HepG2 (cell line): ENCODE results near the gene TRAP1. TPM values are rescaled to one million over a fixed set of nuclear protein-coding genes. Genes with fewer than 3 reads are reported as not detected.
A peak's percentile ranks its signal among the peaks of the same experiment; 100 is the strongest.

Experiments used
- ATAC-seq: fragments of 200-7000 bp; cut with Tn5 transposase; 3 replicates; pipeline ENCODE4 v1.9.1; 2020; ENCODE audit warnings: mild to moderate bottlenecking, moderate library complexity
- BruUV-seq: library from RNA; stranded (reverse); fragments of 400-500 nt; replicated peaks from 2 replicates; lab custom pipeline; 2021; lab: Mats Ljungman, UMichigan
- CTCF ChIA-PET: fragments of 300-600 bp; formaldehyde crosslinking; extraction: SDS; loops from one replicate; lab custom pipeline; 2021; ENCODE audit warnings: low total read pairs, inconsistent platforms, low intra/inter-chr PET ratio; lab: Yijun Ruan, JAX
- POLR2A ChIA-PET: fragments of 350-600 bp; sonication (Branson Sonifier 250); formaldehyde crosslinking; loops from one replicate; lab custom pipeline; 2020; ENCODE audit warnings: antibody characterized with exemption, inconsistent platforms; lab: Yijun Ruan, JAX
- DNase-seq: peaks from one replicate; pipeline ENCODE4 v3.0.0-alpha.2; 2015; ENCODE audit warnings: low spot score
- FAIRE-seq: peaks from 3 replicates; lab custom pipeline; 2011; peaks lifted over from hg19 to GRCh38; lab: Jason Lieb, UNC
- H2AFZ ChIP-seq: one replicate; pipeline ENCODE4 v1.6.1; 2011; ENCODE audit warnings: low read length, inconsistent platforms
- H3K27ac ChIP-seq: fragments of 300-600 bp; 3 replicates; pipeline ENCODE4 v1.8.0; 2011; ENCODE audit warnings: mixed run types, mild to moderate bottlenecking, mixed read lengths, low read length, inconsistent platforms; ENCODE audit not compliant: insufficient read depth; ENCODE audit errors: extremely low read length
- H3K27me3 ChIP-seq, 2 experiments: fragments of 200-600 bp in 1 of 2; 2 replicates in 1 of 2; 3 replicates in 1 of 2; pipeline versions ENCODE4 v1.6.0 to v1.8.0; 2011; ENCODE audit warnings: low read length in 2 of 2, mild to moderate bottlenecking in 2 of 2, moderate library complexity in 2 of 2, inconsistent platforms in 1 of 2; ENCODE audit not compliant: insufficient read depth in 2 of 2, control insufficient read depth in 1 of 2
- H3K36me3 ChIP-seq, 2 experiments: fragments of 200-600 bp in 1 of 2; replicated peaks in 1 of 2; 2 replicates in 1 of 2; 3 replicates in 1 of 2; pipeline versions ENCODE4 v1.5.1 to v1.8.0; 2011; ENCODE audit warnings: low read length in 2 of 2, inconsistent platforms in 1 of 2; ENCODE audit not compliant: insufficient read depth in 2 of 2, control insufficient read depth in 1 of 2
- H3K4me1 ChIP-seq: 2 replicates; pipeline ENCODE4 v1.5.1; 2012; ENCODE audit warnings: low read length, inconsistent platforms; ENCODE audit not compliant: insufficient read depth
- H3K4me2 ChIP-seq: 2 replicates; pipeline ENCODE4 v1.6.0; 2011; ENCODE audit warnings: low read depth, low read length, inconsistent platforms
- H3K4me3 ChIP-seq, 3 experiments: fragments of 200-600 bp in 1 of 3; sonication (generic), shearing (Covaris generic) in 1 of 3; replicated peaks in 1 of 3; 2 replicates each; pipeline ENCODE4 v1.5.1; 2011 to 2016; ENCODE audit warnings: low read length in 3 of 3, inconsistent platforms in 2 of 3, low read depth in 2 of 3, mild to moderate bottlenecking in 2 of 3, control low read depth in 1 of 3, mixed read lengths in 1 of 3; ENCODE audit not compliant: insufficient read depth in 1 of 3
- H3K79me2 ChIP-seq: one replicate; pipeline ENCODE4 v1.6.1; 2011; ENCODE audit warnings: low read length, inconsistent platforms; ENCODE audit not compliant: insufficient read depth
- H3K9ac ChIP-seq: 2 replicates; pipeline ENCODE4 v1.6.0; 2011; ENCODE audit warnings: mild to moderate bottlenecking, low read depth, low read length, inconsistent platforms; ENCODE audit not compliant: insufficient read depth
- H3K9me3 ChIP-seq: 2 replicates; pipeline ENCODE4 v1.5.1; 2012; ENCODE audit warnings: mild to moderate bottlenecking, low read length
- H4K20me1 ChIP-seq: 2 replicates; pipeline ENCODE4 v1.6.0; 2011; ENCODE audit warnings: inconsistent platforms, mild to moderate bottlenecking, low read length, moderate library complexity; ENCODE audit not compliant: insufficient read depth
- ARID2 ChIP-seq: sonication (generic); formaldehyde crosslinking; IDR thresholded peaks from 2 replicates; pipeline ENCODE4 v1.8.1; 2022; ENCODE audit warnings: mild to moderate bottlenecking, missing genetic modification reagents, borderline replicate concordance
- ARNT ChIP-seq: fragments of 450-650 bp; IDR thresholded peaks from 2 replicates; pipeline ENCODE4 v1.6.1; 2017
- FOXA1 ChIP-seq, 2 experiments: fragments of 450-650 bp in 1 of 2; sonication (generic) in 1 of 2; formaldehyde crosslinking in 1 of 2; IDR thresholded peaks; 2 replicates each; pipeline versions ENCODE4 v1.4.0 to v1.6.1; 2016 to 2020; ENCODE audit warnings: missing genetic modification reagents in 1 of 2
- FOXA3 ChIP-seq: IDR thresholded peaks from 2 replicates; pipeline ENCODE4 v1.6.1; 2016; ENCODE audit warnings: missing genetic modification reagents, missing compliant biosample characterization
- KDM5B ChIP-seq: sonication (generic); formaldehyde crosslinking; IDR thresholded peaks from 2 replicates; pipeline ENCODE4 v1.4.0; 2020; ENCODE audit warnings: missing genetic modification reagents, mild to moderate bottlenecking, borderline replicate concordance
- NFE2 ChIP-seq: sonication (generic); formaldehyde crosslinking; IDR thresholded peaks from 2 replicates; pipeline ENCODE4 v1.4.0; 2020; ENCODE audit warnings: missing genetic modification reagents
- ZNF292 ChIP-seq: sonication (generic); formaldehyde crosslinking; IDR thresholded peaks from 2 replicates; pipeline ENCODE4 v1.8.1; 2022; ENCODE audit warnings: mild to moderate bottlenecking, low read depth, missing genetic modification reagents, borderline replicate concordance
- ZNF331 ChIP-seq: sonication (generic); formaldehyde crosslinking; IDR thresholded peaks from 2 replicates; pipeline ENCODE4 v1.4.0; 2020; ENCODE audit warnings: missing genetic modification reagents
- ZNF564 ChIP-seq: sonication (generic); formaldehyde crosslinking; IDR thresholded peaks from 2 replicates; pipeline ENCODE4 v1.8.1; 2023; ENCODE audit warnings: mild to moderate bottlenecking, missing genetic modification reagents
- ZNF570 ChIP-seq: sonication (generic); formaldehyde crosslinking; IDR thresholded peaks from 2 replicates; pipeline ENCODE4 v1.4.0; 2020; ENCODE audit warnings: mild to moderate bottlenecking, missing genetic modification reagents, borderline replicate concordance
- ZNF577 ChIP-seq: sonication (generic); formaldehyde crosslinking; IDR thresholded peaks from 2 replicates; pipeline ENCODE4 v1.4.0; 2020; ENCODE audit warnings: mild to moderate bottlenecking, low read depth, missing genetic modification reagents, borderline replicate concordance
- WGBS: methylation state at CpG from one replicate; pipeline ENCODE4 v1.1.6; 2017; ENCODE audit warnings: low lambda C conversion rate; 5-methylcytosine and 5-hydroxymethylcytosine counted together
- in situ Hi-C: cut with HindIII; loops from 2 replicates; pipeline ENCODE4 v1.10.0; 2017; ENCODE audit warnings: low pct_unique_long_range_greater_than_20kb; ENCODE audit not compliant: extremely low pct_ligation_motif_present
- intact Hi-C: fragments of 100-400 bp; cut with micrococcal nuclease; formaldehyde crosslinking; loops from one replicate; pipeline ENCODE4 v1.10.0; 2022; ENCODE audit not compliant: unreplicated experiment
- polyA plus RNA-seq, 8 experiments: library from polyadenylated mRNA; depleted of rRNA in 3 of 8; stranded (reverse) in 7 of 8; unstranded in 1 of 8; fragments of >200 nt; fragmentation: Illumina TruSeq in 4 of 8; extraction: Trizol in 4 of 8; gene quantifications; 2 replicates each; pipeline versions ENCODE4 v1.2.1 to v1.2.3, GENCODE V29; 2011 to 2016; ENCODE audit warnings: low read depth in 4 of 8, missing spikeins in 1 of 8, mixed read lengths in 1 of 8; ENCODE audit not compliant: insufficient read depth in 1 of 8
- total RNA-seq, 5 experiments: library from RNA; depleted of rRNA; stranded (reverse); fragments of >200 nt; fragmentation: Illumina TruSeq; extraction: Trizol; gene quantifications; 2 replicates each; pipeline ENCODE4 v1.2.3, GENCODE V29; 2016; ENCODE audit warnings: low read depth in 1 of 5
- TF ChIP-seq, protein P1 (sequence below): sonication (generic); formaldehyde crosslinking; IDR thresholded peaks from 2 replicates; pipeline ENCODE4 v1.5.1; 2020; ENCODE audit warnings: missing genetic modification reagents, mild to moderate bottlenecking, borderline replicate concordance
- TF ChIP-seq, protein P2 (sequence below): sonication (generic); formaldehyde crosslinking; IDR thresholded peaks from 2 replicates; pipeline ENCODE4 v1.5.0; 2020; ENCODE audit warnings: missing genetic modification reagents
- TF ChIP-seq, protein P3 (sequence below): sonication (generic); formaldehyde crosslinking; IDR thresholded peaks from 2 replicates; pipeline ENCODE4 v1.4.0; 2020; ENCODE audit warnings: missing genetic modification reagents
- TF ChIP-seq, protein P4 (sequence below), 2 experiments: sonication (generic) in 1 of 2; formaldehyde crosslinking in 1 of 2; IDR thresholded peaks; 2 replicates each; pipeline versions ENCODE4 v1.5.1 to v1.6.1; 2011 to 2020; ENCODE audit warnings: borderline replicate concordance in 1 of 2, low read depth in 1 of 2, low read length in 1 of 2, mild to moderate bottlenecking in 1 of 2, missing genetic modification reagents in 1 of 2, moderate library complexity in 1 of 2
- TF ChIP-seq, protein P5 (sequence below): sonication (generic); formaldehyde crosslinking; IDR thresholded peaks from 2 replicates; pipeline ENCODE4 v1.5.0; 2020; ENCODE audit warnings: missing genetic modification reagents, mild to moderate bottlenecking, borderline replicate concordance

Gene TRAP1
- total and polyA plus RNA-seq, 2 of the 13 experiments (the other 11 are each of a cell fraction or from before 2014, with no cell fraction given) = 127 to 240 TPM

DNA sequence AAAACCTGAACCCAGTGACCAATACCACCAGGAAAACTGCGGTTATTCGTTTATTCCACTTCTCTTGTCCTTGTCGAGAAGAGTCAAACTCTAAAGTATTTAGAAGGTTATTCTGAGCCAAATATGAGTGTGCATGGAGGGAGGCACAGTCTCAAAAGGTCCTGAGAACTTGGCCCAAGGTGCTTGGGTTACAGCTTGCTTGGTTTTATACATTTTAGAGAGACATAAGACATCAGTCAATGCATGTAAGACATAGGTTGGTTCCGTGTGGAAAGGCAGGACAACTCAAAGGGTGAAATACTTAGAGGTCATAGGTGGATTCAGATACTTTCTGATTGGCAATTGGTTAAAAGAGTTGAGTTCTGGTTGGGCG is 681 bp upstream of the TRAP1 start:
- H3K79me2 ChIP-seq = peaks cover 39% of the 10 kb centered on the region
- ATAC-seq = no peak
- POLR2A ChIA-PET = interaction anchor here (1.3 to 9.7 kb wide), 3 partner anchors 16 to 163 kb away, joined by 3 to 144 read pairs (median 3); partner anchors contain the start of gene CREBBP
- TF ChIP-seq FOXA1 (IDR thresholded peaks at IDR 0.05) (no peak), FOXA1 (CRISPR knock-in tag; IDR thresholded peaks at IDR 0.05) (no peak), ARNT (no peak), ZNF292 (no peak), ARID2 (CRISPR knock-in tag) (0 out of 2 replicates have a peak, but pooled peaks have one; percentile 23), NFE2 (CRISPR knock-in tag) (no peak), ZNF577 (no peak), ZNF331 (CRISPR knock-in tag) (no peak), FOXA3 (CRISPR knock-in tag) (no peak), ZNF570 (CRISPR knock-in tag) (no peak), KDM5B (CRISPR knock-in tag) (no peak), ZNF564 (CRISPR knock-in tag) (no peak)
- TF ChIP-seq, protein P1, sequence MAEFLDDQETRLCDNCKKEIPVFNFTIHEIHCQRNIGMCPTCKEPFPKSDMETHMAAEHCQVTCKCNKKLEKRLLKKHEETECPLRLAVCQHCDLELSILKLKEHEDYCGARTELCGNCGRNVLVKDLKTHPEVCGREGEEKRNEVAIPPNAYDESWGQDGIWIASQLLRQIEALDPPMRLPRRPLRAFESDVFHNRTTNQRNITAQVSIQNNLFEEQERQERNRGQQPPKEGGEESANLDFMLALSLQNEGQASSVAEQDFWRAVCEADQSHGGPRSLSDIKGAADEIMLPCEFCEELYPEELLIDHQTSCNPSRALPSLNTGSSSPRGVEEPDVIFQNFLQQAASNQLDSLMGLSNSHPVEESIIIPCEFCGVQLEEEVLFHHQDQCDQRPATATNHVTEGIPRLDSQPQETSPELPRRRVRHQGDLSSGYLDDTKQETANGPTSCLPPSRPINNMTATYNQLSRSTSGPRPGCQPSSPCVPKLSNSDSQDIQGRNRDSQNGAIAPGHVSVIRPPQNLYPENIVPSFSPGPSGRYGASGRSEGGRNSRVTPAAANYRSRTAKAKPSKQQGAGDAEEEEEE = no peak
- TF ChIP-seq, protein P2, sequence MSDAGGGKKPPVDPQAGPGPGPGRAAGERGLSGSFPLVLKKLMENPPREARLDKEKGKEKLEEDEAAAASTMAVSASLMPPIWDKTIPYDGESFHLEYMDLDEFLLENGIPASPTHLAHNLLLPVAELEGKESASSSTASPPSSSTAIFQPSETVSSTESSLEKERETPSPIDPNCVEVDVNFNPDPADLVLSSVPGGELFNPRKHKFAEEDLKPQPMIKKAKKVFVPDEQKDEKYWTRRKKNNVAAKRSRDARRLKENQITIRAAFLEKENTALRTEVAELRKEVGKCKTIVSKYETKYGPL = no peak
- TF ChIP-seq, protein P3, sequence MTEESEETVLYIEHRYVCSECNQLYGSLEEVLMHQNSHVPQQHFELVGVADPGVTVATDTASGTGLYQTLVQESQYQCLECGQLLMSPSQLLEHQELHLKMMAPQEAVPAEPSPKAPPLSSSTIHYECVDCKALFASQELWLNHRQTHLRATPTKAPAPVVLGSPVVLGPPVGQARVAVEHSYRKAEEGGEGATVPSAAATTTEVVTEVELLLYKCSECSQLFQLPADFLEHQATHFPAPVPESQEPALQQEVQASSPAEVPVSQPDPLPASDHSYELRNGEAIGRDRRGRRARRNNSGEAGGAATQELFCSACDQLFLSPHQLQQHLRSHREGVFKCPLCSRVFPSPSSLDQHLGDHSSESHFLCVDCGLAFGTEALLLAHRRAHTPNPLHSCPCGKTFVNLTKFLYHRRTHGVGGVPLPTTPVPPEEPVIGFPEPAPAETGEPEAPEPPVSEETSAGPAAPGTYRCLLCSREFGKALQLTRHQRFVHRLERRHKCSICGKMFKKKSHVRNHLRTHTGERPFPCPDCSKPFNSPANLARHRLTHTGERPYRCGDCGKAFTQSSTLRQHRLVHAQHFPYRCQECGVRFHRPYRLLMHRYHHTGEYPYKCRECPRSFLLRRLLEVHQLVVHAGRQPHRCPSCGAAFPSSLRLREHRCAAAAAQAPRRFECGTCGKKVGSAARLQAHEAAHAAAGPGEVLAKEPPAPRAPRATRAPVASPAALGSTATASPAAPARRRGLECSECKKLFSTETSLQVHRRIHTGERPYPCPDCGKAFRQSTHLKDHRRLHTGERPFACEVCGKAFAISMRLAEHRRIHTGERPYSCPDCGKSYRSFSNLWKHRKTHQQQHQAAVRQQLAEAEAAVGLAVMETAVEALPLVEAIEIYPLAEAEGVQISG = no peak
- TF ChIP-seq, protein P4, sequence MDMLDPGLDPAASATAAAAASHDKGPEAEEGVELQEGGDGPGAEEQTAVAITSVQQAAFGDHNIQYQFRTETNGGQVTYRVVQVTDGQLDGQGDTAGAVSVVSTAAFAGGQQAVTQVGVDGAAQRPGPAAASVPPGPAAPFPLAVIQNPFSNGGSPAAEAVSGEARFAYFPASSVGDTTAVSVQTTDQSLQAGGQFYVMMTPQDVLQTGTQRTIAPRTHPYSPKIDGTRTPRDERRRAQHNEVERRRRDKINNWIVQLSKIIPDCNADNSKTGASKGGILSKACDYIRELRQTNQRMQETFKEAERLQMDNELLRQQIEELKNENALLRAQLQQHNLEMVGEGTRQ (IDR thresholded peaks at IDR 0.05; ENCODE audit: low read depth, low read length) = no peak
- TF ChIP-seq, protein P4 (CRISPR knock-in tag; IDR thresholded peaks at IDR 0.05; ENCODE audit: borderline replicate concordance) = no peak
- TF ChIP-seq, protein P5, sequence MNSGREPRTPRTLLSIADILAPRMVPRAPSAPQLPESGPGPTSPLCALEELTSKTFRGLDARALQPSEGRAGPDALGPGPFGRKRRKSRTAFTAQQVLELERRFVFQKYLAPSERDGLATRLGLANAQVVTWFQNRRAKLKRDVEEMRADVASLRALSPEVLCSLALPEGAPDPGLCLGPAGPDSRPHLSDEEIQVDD = no peak

More for the DNA sequence above, 681 bp upstream of the TRAP1 start:
- peak overlapping the region; percentile 83 for H3K4me2 ChIP-seq
- peaks cover 52% of the 10 kb centered on the region for H3K4me1 ChIP-seq
- no peaks in the 10 kb centered on the region for H4K20me1 ChIP-seq
- TSS peak; percentile 93 for BruUV-seq
- 24% methylated on average over 5 of the region's 5 CpGs for WGBS
- no peaks in the 10 kb centered on the region; a peak in 1 of 5 replicates for H3K36me3 ChIP-seq
- DNase-seq (no peak), FAIRE-seq (no peak)
- peak overlapping the region; percentile 77 to 98 (median 93) for H3K4me3 ChIP-seq
- peaks cover 0 to 2% of the 10 kb centered on the region in 2 experiments; a peak in 1 of 5 replicates for H3K27me3 ChIP-seq
- H3K27ac ChIP-seq = peak overlapping the region; percentile 73
- H3K9me3 ChIP-seq = no peaks in the 10 kb centered on the region
- no peak overlapping the region for H2AFZ ChIP-seq
- intact Hi-C loops (no loop called here), in situ Hi-C loops (no loop called here)
- CTCF ChIA-PET = no interaction called here
- H3K9ac ChIP-seq = peak overlapping the region; percentile 96
